SK-N-SH (cell line): ENCODE data around the gene SLC6A17.

Experiments used
- CHD2 ChIP-seq: fragments of 150-350 bp; IDR thresholded peaks from 2 replicates; pipeline ENCODE4 v1.6.1; 2018; ENCODE audit warnings: low read length; ENCODE audit not compliant: partially characterized antibody
- EZH2phosphoT487 ChIP-seq: fragments of 200-600 bp; sonication (generic); IDR thresholded peaks from 2 replicates; pipeline ENCODE4 v1.6.1; 2017; ENCODE audit warnings: low read depth, mixed run types, mild to moderate bottlenecking, antibody characterized with exemption, moderate library complexity, borderline replicate concordance
- GABPA ChIP-seq: IDR thresholded peaks from 2 replicates; pipeline ENCODE4 v1.4.0; 2012; ENCODE audit warnings: low read depth, mild to moderate bottlenecking
- MXI1 ChIP-seq: IDR thresholded peaks from 2 replicates; pipeline ENCODE4 v1.6.1; 2012; ENCODE audit warnings: mild to moderate bottlenecking, low read depth, low read length, improper control_type of control experiment
- POLR2AphosphoS5 ChIP-seq: IDR thresholded peaks from 2 replicates; pipeline ENCODE4 v1.6.1; 2012; ENCODE audit warnings: low read depth, low read length
- TAF1 ChIP-seq: IDR thresholded peaks from 2 replicates; pipeline ENCODE4 v1.6.1; 2012; ENCODE audit warnings: low read depth, mild to moderate bottlenecking, low read length, moderate library complexity, borderline replicate concordance
- TF ChIP-seq, protein P1 (sequence below): fragments of 200-600 bp; sonication (generic); IDR thresholded peaks from 2 replicates; pipeline ENCODE4 v1.6.1; 2017; ENCODE audit warnings: antibody characterized with exemption, mild to moderate bottlenecking, moderate library complexity
- TF ChIP-seq, protein P2 (sequence below): IDR thresholded peaks from 2 replicates; pipeline ENCODE4 v1.6.1; 2012; ENCODE audit warnings: mild to moderate bottlenecking, low read depth, low read length, moderate library complexity
- TF ChIP-seq, protein P3 (sequence below): IDR thresholded peaks from 2 replicates; pipeline ENCODE4 v1.4.0; 2012; ENCODE audit warnings: low read depth, borderline replicate concordance
- TF ChIP-seq, protein P4 (sequence below): IDR thresholded peaks from 2 replicates; pipeline ENCODE4 v1.4.0; 2012; ENCODE audit warnings: low read depth, borderline replicate concordance
- TF ChIP-seq, protein P5 (sequence below): fragments of 150-350 bp; IDR thresholded peaks from 2 replicates; pipeline ENCODE4 v1.6.1; 2017; ENCODE audit warnings: antibody characterized with exemption, low read length, low read depth, borderline replicate concordance
- TF ChIP-seq, protein P6 (sequence below): IDR thresholded peaks from 2 replicates; pipeline ENCODE4 v1.4.0; 2012; ENCODE audit warnings: low read depth

DNA sequence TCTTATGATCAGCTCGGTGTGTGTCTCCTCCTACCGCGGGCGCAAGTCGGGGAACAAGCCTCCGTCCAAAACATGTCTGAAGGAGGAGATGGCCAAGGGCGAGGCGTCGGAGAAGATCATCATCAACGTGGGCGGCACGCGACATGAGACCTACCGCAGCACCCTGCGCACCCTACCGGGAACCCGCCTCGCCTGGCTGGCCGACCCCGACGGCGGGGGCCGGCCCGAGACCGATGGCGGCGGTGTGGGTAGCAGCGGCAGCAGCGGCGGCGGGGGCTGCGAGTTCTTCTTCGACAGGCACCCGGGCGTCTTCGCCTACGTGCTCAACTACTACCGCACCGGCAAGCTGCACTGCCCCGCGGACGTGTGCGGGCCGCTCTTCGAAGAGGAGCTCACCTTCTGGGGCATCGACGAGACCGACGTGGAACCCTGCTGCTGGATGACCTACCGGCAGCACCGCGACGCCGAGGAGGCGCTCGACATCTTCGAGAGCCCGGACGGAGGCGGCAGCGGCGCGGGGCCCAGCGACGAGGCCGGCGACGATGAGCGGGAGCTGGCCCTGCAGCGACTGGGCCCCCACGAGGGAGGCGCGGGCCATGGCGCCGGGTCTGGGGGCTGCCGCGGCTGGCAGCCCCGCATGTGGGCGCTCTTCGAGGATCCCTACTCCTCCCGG, 61.3 kb downstream of the SLC6A17 start:
- TF ChIP-seq, protein P1, sequence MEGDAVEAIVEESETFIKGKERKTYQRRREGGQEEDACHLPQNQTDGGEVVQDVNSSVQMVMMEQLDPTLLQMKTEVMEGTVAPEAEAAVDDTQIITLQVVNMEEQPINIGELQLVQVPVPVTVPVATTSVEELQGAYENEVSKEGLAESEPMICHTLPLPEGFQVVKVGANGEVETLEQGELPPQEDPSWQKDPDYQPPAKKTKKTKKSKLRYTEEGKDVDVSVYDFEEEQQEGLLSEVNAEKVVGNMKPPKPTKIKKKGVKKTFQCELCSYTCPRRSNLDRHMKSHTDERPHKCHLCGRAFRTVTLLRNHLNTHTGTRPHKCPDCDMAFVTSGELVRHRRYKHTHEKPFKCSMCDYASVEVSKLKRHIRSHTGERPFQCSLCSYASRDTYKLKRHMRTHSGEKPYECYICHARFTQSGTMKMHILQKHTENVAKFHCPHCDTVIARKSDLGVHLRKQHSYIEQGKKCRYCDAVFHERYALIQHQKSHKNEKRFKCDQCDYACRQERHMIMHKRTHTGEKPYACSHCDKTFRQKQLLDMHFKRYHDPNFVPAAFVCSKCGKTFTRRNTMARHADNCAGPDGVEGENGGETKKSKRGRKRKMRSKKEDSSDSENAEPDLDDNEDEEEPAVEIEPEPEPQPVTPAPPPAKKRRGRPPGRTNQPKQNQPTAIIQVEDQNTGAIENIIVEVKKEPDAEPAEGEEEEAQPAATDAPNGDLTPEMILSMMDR: no peak
- TF ChIP-seq CHD2: no peak
- TF ChIP-seq, protein P2, sequence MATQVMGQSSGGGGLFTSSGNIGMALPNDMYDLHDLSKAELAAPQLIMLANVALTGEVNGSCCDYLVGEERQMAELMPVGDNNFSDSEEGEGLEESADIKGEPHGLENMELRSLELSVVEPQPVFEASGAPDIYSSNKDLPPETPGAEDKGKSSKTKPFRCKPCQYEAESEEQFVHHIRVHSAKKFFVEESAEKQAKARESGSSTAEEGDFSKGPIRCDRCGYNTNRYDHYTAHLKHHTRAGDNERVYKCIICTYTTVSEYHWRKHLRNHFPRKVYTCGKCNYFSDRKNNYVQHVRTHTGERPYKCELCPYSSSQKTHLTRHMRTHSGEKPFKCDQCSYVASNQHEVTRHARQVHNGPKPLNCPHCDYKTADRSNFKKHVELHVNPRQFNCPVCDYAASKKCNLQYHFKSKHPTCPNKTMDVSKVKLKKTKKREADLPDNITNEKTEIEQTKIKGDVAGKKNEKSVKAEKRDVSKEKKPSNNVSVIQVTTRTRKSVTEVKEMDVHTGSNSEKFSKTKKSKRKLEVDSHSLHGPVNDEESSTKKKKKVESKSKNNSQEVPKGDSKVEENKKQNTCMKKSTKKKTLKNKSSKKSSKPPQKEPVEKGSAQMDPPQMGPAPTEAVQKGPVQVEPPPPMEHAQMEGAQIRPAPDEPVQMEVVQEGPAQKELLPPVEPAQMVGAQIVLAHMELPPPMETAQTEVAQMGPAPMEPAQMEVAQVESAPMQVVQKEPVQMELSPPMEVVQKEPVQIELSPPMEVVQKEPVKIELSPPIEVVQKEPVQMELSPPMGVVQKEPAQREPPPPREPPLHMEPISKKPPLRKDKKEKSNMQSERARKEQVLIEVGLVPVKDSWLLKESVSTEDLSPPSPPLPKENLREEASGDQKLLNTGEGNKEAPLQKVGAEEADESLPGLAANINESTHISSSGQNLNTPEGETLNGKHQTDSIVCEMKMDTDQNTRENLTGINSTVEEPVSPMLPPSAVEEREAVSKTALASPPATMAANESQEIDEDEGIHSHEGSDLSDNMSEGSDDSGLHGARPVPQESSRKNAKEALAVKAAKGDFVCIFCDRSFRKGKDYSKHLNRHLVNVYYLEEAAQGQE: no peak
- TF ChIP-seq, protein P3, sequence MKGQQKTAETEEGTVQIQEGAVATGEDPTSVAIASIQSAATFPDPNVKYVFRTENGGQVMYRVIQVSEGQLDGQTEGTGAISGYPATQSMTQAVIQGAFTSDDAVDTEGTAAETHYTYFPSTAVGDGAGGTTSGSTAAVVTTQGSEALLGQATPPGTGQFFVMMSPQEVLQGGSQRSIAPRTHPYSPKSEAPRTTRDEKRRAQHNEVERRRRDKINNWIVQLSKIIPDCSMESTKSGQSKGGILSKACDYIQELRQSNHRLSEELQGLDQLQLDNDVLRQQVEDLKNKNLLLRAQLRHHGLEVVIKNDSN: no peak
- TF ChIP-seq, protein P4, sequence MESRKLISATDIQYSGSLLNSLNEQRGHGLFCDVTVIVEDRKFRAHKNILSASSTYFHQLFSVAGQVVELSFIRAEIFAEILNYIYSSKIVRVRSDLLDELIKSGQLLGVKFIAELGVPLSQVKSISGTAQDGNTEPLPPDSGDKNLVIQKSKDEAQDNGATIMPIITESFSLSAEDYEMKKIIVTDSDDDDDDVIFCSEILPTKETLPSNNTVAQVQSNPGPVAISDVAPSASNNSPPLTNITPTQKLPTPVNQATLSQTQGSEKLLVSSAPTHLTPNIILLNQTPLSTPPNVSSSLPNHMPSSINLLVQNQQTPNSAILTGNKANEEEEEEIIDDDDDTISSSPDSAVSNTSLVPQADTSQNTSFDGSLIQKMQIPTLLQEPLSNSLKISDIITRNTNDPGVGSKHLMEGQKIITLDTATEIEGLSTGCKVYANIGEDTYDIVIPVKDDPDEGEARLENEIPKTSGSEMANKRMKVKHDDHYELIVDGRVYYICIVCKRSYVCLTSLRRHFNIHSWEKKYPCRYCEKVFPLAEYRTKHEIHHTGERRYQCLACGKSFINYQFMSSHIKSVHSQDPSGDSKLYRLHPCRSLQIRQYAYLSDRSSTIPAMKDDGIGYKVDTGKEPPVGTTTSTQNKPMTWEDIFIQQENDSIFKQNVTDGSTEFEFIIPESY: no peak
- no peak for TF ChIP-seq MXI1
- TF ChIP-seq POLR2AphosphoS5: no peak
- TF ChIP-seq, protein P5, sequence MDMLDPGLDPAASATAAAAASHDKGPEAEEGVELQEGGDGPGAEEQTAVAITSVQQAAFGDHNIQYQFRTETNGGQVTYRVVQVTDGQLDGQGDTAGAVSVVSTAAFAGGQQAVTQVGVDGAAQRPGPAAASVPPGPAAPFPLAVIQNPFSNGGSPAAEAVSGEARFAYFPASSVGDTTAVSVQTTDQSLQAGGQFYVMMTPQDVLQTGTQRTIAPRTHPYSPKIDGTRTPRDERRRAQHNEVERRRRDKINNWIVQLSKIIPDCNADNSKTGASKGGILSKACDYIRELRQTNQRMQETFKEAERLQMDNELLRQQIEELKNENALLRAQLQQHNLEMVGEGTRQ: no peak
- TF ChIP-seq, protein P6, sequence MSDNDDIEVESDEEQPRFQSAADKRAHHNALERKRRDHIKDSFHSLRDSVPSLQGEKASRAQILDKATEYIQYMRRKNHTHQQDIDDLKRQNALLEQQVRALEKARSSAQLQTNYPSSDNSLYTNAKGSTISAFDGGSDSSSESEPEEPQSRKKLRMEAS: no peak
- TF ChIP-seq EZH2phosphoT487: no peak
- no peak for TF ChIP-seq GABPA
- no peak for TF ChIP-seq TAF1
